ENCODE data around the gene MYLK4.

DNA sequence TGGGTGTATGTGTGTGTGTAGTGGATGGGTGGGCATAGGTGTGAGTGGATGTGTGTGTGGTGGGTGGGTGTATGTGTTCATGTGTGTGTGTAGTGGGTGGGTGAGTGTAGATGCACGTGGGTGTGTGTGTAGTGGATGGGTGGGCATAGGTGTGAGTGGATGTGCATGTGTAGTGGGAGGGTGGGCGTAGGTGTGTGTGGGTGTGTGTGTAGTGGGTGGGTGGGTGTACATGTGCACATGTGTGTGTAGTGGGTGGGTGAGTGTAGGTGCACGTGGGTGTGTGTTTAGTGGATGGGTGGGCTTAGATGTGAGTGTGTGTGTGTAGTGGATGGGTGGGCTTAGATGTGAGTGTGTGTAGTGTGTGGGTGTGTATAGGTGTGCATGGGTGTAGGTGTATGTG is 104.4 kb downstream of the MYLK4 start:
- TF ChIP-seq, protein P1, sequence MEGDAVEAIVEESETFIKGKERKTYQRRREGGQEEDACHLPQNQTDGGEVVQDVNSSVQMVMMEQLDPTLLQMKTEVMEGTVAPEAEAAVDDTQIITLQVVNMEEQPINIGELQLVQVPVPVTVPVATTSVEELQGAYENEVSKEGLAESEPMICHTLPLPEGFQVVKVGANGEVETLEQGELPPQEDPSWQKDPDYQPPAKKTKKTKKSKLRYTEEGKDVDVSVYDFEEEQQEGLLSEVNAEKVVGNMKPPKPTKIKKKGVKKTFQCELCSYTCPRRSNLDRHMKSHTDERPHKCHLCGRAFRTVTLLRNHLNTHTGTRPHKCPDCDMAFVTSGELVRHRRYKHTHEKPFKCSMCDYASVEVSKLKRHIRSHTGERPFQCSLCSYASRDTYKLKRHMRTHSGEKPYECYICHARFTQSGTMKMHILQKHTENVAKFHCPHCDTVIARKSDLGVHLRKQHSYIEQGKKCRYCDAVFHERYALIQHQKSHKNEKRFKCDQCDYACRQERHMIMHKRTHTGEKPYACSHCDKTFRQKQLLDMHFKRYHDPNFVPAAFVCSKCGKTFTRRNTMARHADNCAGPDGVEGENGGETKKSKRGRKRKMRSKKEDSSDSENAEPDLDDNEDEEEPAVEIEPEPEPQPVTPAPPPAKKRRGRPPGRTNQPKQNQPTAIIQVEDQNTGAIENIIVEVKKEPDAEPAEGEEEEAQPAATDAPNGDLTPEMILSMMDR (IDR thresholded peaks at IDR 0.05): no peak
- TF ChIP-seq ZFX (IDR thresholded peaks at IDR 0.05; ENCODE audit: borderline replicate concordance): no peak
